GM18519 (cell line): ENCODE measurements around the gene TFCP2L1.

Source experiments
- ATAC-seq: cut with Tn5 transposase; IDR thresholded peaks from one replicate; pipeline ENCODE4 v1.9.1; 2021; ENCODE audit warnings: mild to moderate bottlenecking, moderate library complexity; ENCODE audit not compliant: unreplicated experiment, low FRiP score

The TFCP2L1 gene

GRCh38 chr2:121297217-121297830 is 12.3 kb upstream of the TFCP2L1 start:
- no peak for ATAC-seq

GRCh38 chr2:121295911-121296650 is 11.1 kb upstream of the TFCP2L1 start:
- no peak for ATAC-seq

GRCh38 chr2:121294881-121295840 is 10.2 kb upstream of the TFCP2L1 start:
- ATAC-seq: no peak

GRCh38 chr2:121293450-121294325 is 8.7 kb upstream of the TFCP2L1 start:
- no peak for ATAC-seq

- no peak for ATAC-seq
Measured at GRCh38 chr2:121291251-121291580, 6.2 kb upstream of the TFCP2L1 start.

GRCh38 chr2:121289271-121289670 is 4.3 kb upstream of the TFCP2L1 start:
- ATAC-seq: no peak

GRCh38 chr2:121288454-121289231 is 3.6 kb upstream of the TFCP2L1 start:
- ATAC-seq: no peak

- no peak for ATAC-seq
Measured at GRCh38 chr2:121287956-121288355, 3.0 kb upstream of the TFCP2L1 start.

GRCh38 chr2:121287146-121287798 is 2.3 kb upstream of the TFCP2L1 start:
- ATAC-seq: no peak

GRCh38 chr2:121286506-121286905 is 1.5 kb upstream of the TFCP2L1 start:
- ATAC-seq: no peak

- ATAC-seq: no peak
Measured at GRCh38 chr2:121285926-121286325, 924 bp upstream of the TFCP2L1 start.

- ATAC-seq: no peak
Measured at GRCh38 chr2:121283670-121284462, 1.1 kb downstream of the TFCP2L1 start.

- ATAC-seq: no peak
Measured at GRCh38 chr2:121282800-121283385, 2.1 kb downstream of the TFCP2L1 start.

- no peak for ATAC-seq
Measured at GRCh38 chr2:121281694-121282093, 3.3 kb downstream of the TFCP2L1 start.

GRCh38 chr2:121281107-121281506 is 3.9 kb downstream of the TFCP2L1 start:
- no peak for ATAC-seq

GRCh38 chr2:121279476-121280220 is 5.4 kb downstream of the TFCP2L1 start:
- ATAC-seq: no peak

- ATAC-seq: no peak
Measured at GRCh38 chr2:121276341-121276740, 8.7 kb downstream of the TFCP2L1 start.
